Measurements from ENCODE around the gene GRP.

- TF ChIP-seq EZH2 (IDR thresholded peaks at IDR 0.05; ENCODE audit: borderline replicate concordance, low read depth, low read length, severe bottlenecking): no peak
- TF ChIP-seq, protein P1, sequence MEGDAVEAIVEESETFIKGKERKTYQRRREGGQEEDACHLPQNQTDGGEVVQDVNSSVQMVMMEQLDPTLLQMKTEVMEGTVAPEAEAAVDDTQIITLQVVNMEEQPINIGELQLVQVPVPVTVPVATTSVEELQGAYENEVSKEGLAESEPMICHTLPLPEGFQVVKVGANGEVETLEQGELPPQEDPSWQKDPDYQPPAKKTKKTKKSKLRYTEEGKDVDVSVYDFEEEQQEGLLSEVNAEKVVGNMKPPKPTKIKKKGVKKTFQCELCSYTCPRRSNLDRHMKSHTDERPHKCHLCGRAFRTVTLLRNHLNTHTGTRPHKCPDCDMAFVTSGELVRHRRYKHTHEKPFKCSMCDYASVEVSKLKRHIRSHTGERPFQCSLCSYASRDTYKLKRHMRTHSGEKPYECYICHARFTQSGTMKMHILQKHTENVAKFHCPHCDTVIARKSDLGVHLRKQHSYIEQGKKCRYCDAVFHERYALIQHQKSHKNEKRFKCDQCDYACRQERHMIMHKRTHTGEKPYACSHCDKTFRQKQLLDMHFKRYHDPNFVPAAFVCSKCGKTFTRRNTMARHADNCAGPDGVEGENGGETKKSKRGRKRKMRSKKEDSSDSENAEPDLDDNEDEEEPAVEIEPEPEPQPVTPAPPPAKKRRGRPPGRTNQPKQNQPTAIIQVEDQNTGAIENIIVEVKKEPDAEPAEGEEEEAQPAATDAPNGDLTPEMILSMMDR (IDR thresholded peaks at IDR 0.05; ENCODE audit: extremely low read depth in 1 of 2, insufficient read depth in 1 of 2, low read depth in 1 of 2, low read length in 2 of 2): no peak
Measured at GRCh38 chr18:59279193-59279592, 59.2 kb downstream of the GRP start.
